ENCODE measurements around the gene UVSSA.

UVSSA gene

GRCh38 chr4:1346781-1347409 lies at the start of gene UVSSA:
UVSSA (plus strand) TSS chr4:1347208; CDS start chr4:1348092, 884 bp downstream.
- peak; percentile 100 for DNase-seq

GRCh38 chr4:1297456-1298325 lies 49.3 kb upstream of the UVSSA start:
- DNase-seq, result no peak

- DNase-seq, result no peak
Observed at GRCh38 chr4:1298461-1298860, 48.5 kb upstream of the UVSSA start.

- no peak for DNase-seq
Observed at GRCh38 chr4:1299301-1299860, 47.6 kb upstream of the UVSSA start.

GRCh38 chr4:1300466-1301455 lies 46.2 kb upstream of the UVSSA start:
- DNase-seq, result no peak

GRCh38 chr4:1302159-1302558 lies 44.8 kb upstream of the UVSSA start:
- DNase-seq, result no peak

- DNase-seq, result no peak
Observed at GRCh38 chr4:1305261-1305711, 41.7 kb upstream of the UVSSA start.

- no peak for DNase-seq
Observed at GRCh38 chr4:1305781-1306455, 41.1 kb upstream of the UVSSA start.

GRCh38 chr4:1307951-1308735 lies 38.9 kb upstream of the UVSSA start:
- DNase-seq, result no peak

- peak; percentile 92 for DNase-seq
Observed at GRCh38 chr4:1309261-1310010, 37.6 kb upstream of the UVSSA start.

- DNase-seq, result no peak
Observed at GRCh38 chr4:1310031-1310795, 36.8 kb upstream of the UVSSA start.

- no peak for DNase-seq
Observed at GRCh38 chr4:1310796-1311631, 36.0 kb upstream of the UVSSA start.

- no peak for DNase-seq
Observed at GRCh38 chr4:1312821-1313640, 34.0 kb upstream of the UVSSA start.

- no peak for DNase-seq
Observed at GRCh38 chr4:1315306-1315705, 31.7 kb upstream of the UVSSA start.

GRCh38 chr4:1315836-1316536 lies 31.0 kb upstream of the UVSSA start:
- DNase-seq, result no peak

- DNase-seq, result no peak
Observed at GRCh38 chr4:1316537-1317168, 30.4 kb upstream of the UVSSA start.
